OCI-LY7 (cell line): ENCODE measurements around the gene ZNF532. TPM values are rescaled to one million over a fixed set of nuclear protein-coding genes. Genes with fewer than 3 reads are reported as not detected.
"Not testable (repeated sequence)": the region's sequence is repeated elsewhere in the genome, so short reads cannot be mapped to it uniquely, and the experiment has no call there.

ENCODE experiments used
- BruUV-seq: library from RNA; stranded (reverse); fragments of 400-500 nt; replicated peaks from 2 replicates; lab custom pipeline; 2021; lab: Mats Ljungman, UMichigan
- CTCF ChIA-PET: fragments of 300-600 bp; sonication (Branson Sonifier 250); formaldehyde crosslinking; loops from one replicate; lab custom pipeline; 2022; ENCODE audit warnings: antibody characterized with exemption; ENCODE audit not compliant: unreplicated experiment; lab: Charles Lee
- POLR2A ChIA-PET: fragments of 300-600 bp; sonication (Branson Sonifier 250); formaldehyde crosslinking; loops from one replicate; lab custom pipeline; 2022; ENCODE audit warnings: antibody characterized with exemption; lab: Charles Lee
- DNase-seq: peaks from one replicate; pipeline ENCODE4 v3.0.0-alpha.2; 2015; ENCODE audit warnings: low spot score
- H2AFZ ChIP-seq: fragments of 200-600 bp; sonication (generic), shearing (Covaris generic); 2 replicates; pipeline ENCODE4 v1.6.1; 2014; ENCODE audit warnings: mild to moderate bottlenecking, antibody characterized with exemption, low read length, moderate library complexity
- H3K27ac ChIP-seq: fragments of 200-600 bp; sonication (generic); 2 replicates; pipeline ENCODE4 v1.5.1; 2014; ENCODE audit warnings: mixed run types, low read depth, mild to moderate bottlenecking, moderate library complexity, low read length, inconsistent platforms; ENCODE audit not compliant: poor library complexity, severe bottlenecking
- H3K36me3 ChIP-seq: fragments of 200-600 bp; sonication (generic); 2 replicates; pipeline ENCODE4 v1.6.1; 2014; ENCODE audit warnings: mild to moderate bottlenecking, antibody characterized with exemption, low read length, moderate library complexity, mixed read lengths; ENCODE audit not compliant: insufficient read depth
- H3K4me1 ChIP-seq: fragments of 200-600 bp; sonication (generic); 2 replicates; pipeline ENCODE4 v1.5.1; 2014; ENCODE audit warnings: mild to moderate bottlenecking, low read length; ENCODE audit not compliant: insufficient read depth, poor library complexity, severe bottlenecking
- H3K4me2 ChIP-seq: fragments of 200-600 bp; sonication (generic); 2 replicates; pipeline ENCODE4 v1.6.1; 2014; ENCODE audit warnings: mild to moderate bottlenecking, low read length
- H3K4me3 ChIP-seq: fragments of 200-600 bp; sonication (generic); 2 replicates; pipeline ENCODE4 v1.5.1; 2014; ENCODE audit warnings: mild to moderate bottlenecking, low read depth, low read length; ENCODE audit not compliant: poor library complexity, severe bottlenecking
- H3K79me2 ChIP-seq: fragments of 200-600 bp; sonication (generic); 2 replicates; pipeline ENCODE4 v1.6.1; 2016; ENCODE audit warnings: low read depth, mild to moderate bottlenecking, low read length, moderate library complexity, mixed read lengths; ENCODE audit not compliant: insufficient read depth
- H3K9me2 ChIP-seq: fragments of 200-600 bp; sonication (generic); 2 replicates; pipeline ENCODE4 v1.6.1; 2016; ENCODE audit warnings: mild to moderate bottlenecking, low read length, mixed read lengths; ENCODE audit not compliant: insufficient read depth
- H3K9me3 ChIP-seq: fragments of 200-600 bp; sonication (generic); 2 replicates; pipeline ENCODE4 v1.6.1; 2014; ENCODE audit warnings: mild to moderate bottlenecking, mixed run types, low read length, mixed read lengths
- H4K20me1 ChIP-seq: fragments of 200-600 bp; sonication (generic); 2 replicates; pipeline ENCODE4 v1.6.1; 2014; ENCODE audit warnings: mild to moderate bottlenecking, antibody characterized with exemption, low read length, moderate library complexity, mixed read lengths; ENCODE audit not compliant: insufficient read depth
- EZH2phosphoT487 ChIP-seq: fragments of 200-600 bp; sonication (generic); IDR thresholded peaks from 2 replicates; pipeline ENCODE4 v1.6.1; 2018; ENCODE audit warnings: low read depth, borderline replicate concordance, mild to moderate bottlenecking, mixed run types, antibody characterized with exemption, low read length, moderate library complexity, mixed read lengths
- intact Hi-C: fragments of 100-400 bp; cut with micrococcal nuclease; formaldehyde crosslinking; loops from one replicate; pipeline ENCODE4 v1.10.0; 2022; ENCODE audit not compliant: unreplicated experiment
- total RNA-seq, 2 experiments: library from RNA; depleted of rRNA in 1 of 2; stranded (reverse); fragments of >200 nt in 1 of 2; shearing (Covaris generic) in 1 of 2; gene quantifications; 2 replicates each; pipeline ENCODE4 v1.2.3, GENCODE V29; 2014 to 2022
- TF ChIP-seq, protein P1 (sequence below): fragments of 200-600 bp; sonication (generic); conservative IDR thresholded peaks from 2 replicates; pipeline ENCODE4 v1.5.1; 2014; ENCODE audit warnings: mild to moderate bottlenecking, antibody characterized with exemption, low read length, moderate library complexity, mixed read lengths

The ZNF532 gene
- total RNA-seq, 2 experiments from 2014 or later, result 10.4 to 18.7 TPM

DNA sequence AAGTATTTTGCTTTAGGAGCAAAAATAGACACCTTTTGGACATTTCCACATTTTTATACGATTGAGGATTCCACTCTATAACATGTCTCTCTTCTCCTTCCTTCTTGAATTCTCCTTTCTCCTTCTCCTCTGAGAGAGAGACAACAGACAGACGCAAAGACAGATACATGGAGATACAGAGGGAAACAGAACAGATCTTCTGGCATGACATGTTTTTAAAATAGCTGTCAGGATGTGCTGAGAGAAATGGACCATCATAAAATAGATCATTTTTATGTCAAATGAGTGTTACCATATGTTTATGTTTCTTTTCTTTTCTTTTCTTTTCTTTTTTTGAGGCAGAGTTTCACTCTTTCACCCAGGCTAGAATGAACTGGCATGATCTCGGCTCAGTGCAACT is 44.4 kb upstream of the ZNF532 start:
- Histone ChIP-seq H3K9me3 (no peaks in the 10 kb centered on the region), H3K9me2 (no peaks in the 10 kb centered on the region), H3K4me1 (no peaks in the 10 kb centered on the region), H3K4me3 (no peak overlapping the region), H3K36me3 (no peaks in the 10 kb centered on the region), H4K20me1 (no peaks in the 10 kb centered on the region), H3K79me2 (no peaks in the 10 kb centered on the region), H2AFZ (no peak overlapping the region), H3K4me2 (no peak overlapping the region), H3K27ac (no peak overlapping the region)
- ChIA-PET CTCF (no interaction called here), POLR2A (no interaction called here)
- TF ChIP-seq, protein P1, sequence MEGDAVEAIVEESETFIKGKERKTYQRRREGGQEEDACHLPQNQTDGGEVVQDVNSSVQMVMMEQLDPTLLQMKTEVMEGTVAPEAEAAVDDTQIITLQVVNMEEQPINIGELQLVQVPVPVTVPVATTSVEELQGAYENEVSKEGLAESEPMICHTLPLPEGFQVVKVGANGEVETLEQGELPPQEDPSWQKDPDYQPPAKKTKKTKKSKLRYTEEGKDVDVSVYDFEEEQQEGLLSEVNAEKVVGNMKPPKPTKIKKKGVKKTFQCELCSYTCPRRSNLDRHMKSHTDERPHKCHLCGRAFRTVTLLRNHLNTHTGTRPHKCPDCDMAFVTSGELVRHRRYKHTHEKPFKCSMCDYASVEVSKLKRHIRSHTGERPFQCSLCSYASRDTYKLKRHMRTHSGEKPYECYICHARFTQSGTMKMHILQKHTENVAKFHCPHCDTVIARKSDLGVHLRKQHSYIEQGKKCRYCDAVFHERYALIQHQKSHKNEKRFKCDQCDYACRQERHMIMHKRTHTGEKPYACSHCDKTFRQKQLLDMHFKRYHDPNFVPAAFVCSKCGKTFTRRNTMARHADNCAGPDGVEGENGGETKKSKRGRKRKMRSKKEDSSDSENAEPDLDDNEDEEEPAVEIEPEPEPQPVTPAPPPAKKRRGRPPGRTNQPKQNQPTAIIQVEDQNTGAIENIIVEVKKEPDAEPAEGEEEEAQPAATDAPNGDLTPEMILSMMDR, result no peak
- TF ChIP-seq EZH2phosphoT487, result no peak
- DNase-seq, result no peak
- intact Hi-C loops, result no loop called here
- no TSS peak for BruUV-seq

- Histone ChIP-seq H3K36me3 (no peaks in the 10 kb centered on the region), H3K79me2 (no peaks in the 10 kb centered on the region), H4K20me1 (no peaks in the 10 kb centered on the region), H3K4me3 (no peak overlapping the region), H3K4me2 (no peak overlapping the region), H3K27ac (no peak overlapping the region), H2AFZ (no peak overlapping the region), H3K9me2 (no peaks in the 10 kb centered on the region), H3K4me1 (no peaks in the 10 kb centered on the region), H3K9me3 (no peaks in the 10 kb centered on the region)
- CTCF ChIA-PET, result no interaction called here
- BruUV-seq, result no TSS peak
- DNase-seq, result no peak
- POLR2A ChIA-PET, result interaction anchor here (0.7 kb wide), 1 partner anchor 26 kb away, joined by 4 read pairs; no protein-coding TSS in a partner anchor
- no peak for TF ChIP-seq EZH2phosphoT487
- TF ChIP-seq, protein P1, result no peak
- intact Hi-C loops, result no loop called here
These were observed 41.7 kb upstream of the ZNF532 start for GRCh38 chr18:58822944-58823343.

- ChIA-PET CTCF (no interaction called here), POLR2A (no interaction called here)
- Histone ChIP-seq H4K20me1 (no peaks in the 10 kb centered on the region), H3K36me3 (no peaks in the 10 kb centered on the region), H2AFZ (no peak overlapping the region), H3K4me3 (no peak overlapping the region), H3K9me3 (no peaks in the 10 kb centered on the region), H3K27ac (no peak overlapping the region), H3K9me2 (no peaks in the 10 kb centered on the region), H3K4me1 (no peaks in the 10 kb centered on the region), H3K4me2 (no peak overlapping the region), H3K79me2 (no peaks in the 10 kb centered on the region)
- intact Hi-C loops, result no loop called here
- BruUV-seq, result no TSS peak
- no peak for DNase-seq
- TF ChIP-seq EZH2phosphoT487, result no peak
- TF ChIP-seq, protein P1, result no peak
These were observed 41.3 kb upstream of the ZNF532 start for GRCh38 chr18:58823412-58823811.

DNA sequence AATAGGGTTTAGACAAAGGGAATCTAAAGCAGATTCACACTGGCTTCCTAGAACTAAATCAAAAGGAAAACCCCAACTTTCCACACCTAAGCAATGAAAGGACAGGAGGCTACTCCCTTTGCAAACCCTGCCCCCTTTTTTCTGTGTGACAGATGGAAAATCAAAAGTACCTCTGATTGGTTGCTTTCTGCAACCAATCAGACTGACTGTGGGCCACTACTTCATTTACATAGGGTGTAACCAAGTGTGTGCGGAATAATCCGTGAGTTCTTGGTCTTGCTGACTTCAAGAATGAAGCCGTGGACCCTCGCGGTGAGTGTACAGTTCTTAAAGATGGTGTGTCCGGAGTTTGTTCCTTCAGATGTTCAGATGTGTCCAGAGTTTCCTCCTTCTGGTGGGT is 37.8 kb upstream of the ZNF532 start:
- H3K79me2 ChIP-seq, H4K20me1 ChIP-seq, H2AFZ ChIP-seq, BruUV-seq, H3K27ac ChIP-seq, CTCF ChIA-PET, H3K4me3 ChIP-seq, H3K4me1 ChIP-seq, H3K9me3 ChIP-seq, H3K9me2 ChIP-seq, DNase-seq, POLR2A ChIA-PET, H3K4me2 ChIP-seq, H3K36me3 ChIP-seq, intact Hi-C loops: not testable (repeated sequence)
